Measurements from ENCODE around the gene CHID1. TPM values are rescaled to one million over a fixed set of nuclear protein-coding genes. Genes with fewer than 3 reads are reported as not detected.

Gene CHID1
- total and polyA plus RNA-seq, 2 donors (not counting 1 experiment from before 2014, with no cell fraction given) = 31.0 to 68.1 TPM

DNA sequence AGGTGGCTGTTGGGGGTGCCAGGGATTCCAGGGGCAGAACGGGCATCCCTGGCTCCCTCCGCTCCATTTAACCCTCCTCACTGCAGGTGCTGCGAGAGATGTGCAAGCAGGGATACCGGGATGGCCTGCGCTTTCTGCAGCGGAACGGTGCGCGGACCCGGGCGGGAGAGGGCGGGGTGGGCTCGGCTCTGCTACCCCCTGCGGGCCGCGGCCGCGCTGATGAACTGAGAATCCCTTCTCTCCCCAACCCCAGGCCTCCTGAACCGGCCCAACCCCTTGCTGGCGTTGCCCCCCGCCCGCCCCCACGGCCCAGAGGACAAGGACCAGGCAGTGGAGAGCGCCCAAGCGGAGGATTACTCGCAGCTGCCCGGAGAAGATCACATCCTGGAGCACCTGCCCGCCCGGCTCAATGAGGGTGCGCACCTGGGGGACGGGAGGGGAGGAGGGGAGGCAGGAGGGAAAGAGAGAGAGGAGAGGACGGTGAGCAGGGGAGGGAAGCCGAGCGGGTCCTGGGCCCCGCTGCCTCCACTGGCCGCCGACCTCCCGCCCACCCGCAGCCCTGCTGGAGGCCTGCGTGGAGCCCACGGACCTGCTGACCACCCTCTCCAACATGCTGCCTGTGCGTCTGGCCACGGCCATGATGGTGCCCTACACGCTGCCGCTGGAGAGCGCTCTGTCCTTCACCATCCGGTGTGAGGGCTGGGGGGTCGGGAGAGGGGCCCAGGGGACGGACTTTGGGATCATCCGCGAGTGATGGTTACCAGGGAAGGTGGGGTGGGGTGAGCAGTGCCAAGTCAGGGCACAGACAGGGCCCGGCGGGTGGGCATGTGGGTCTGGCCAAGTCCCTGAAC, 86.9 kb downstream of the CHID1 start:
- Mint-ChIP-seq H3K9me3 (ENCODE audit: insufficient read depth) (no peaks in the 10 kb centered on the region), H3K4me1 (peaks cover 36% of the 10 kb centered on the region), H3K4me3 (no peak overlapping the region), H3K27me3 (no peaks in the 10 kb centered on the region), H3K27ac (no peak overlapping the region)
- H3K27ac ChIP-seq (ENCODE audit: low read length in 2 of 2) = no peak overlapping the region
- H4K20me1 ChIP-seq (ENCODE audit: control insufficient read depth, insufficient read depth, low read length, poor library complexity, severe bottlenecking) = peaks cover 72% of the 10 kb centered on the region
- H3K4me3 ChIP-seq (ENCODE audit: control extremely low read depth in 1 of 5, extremely low read depth in 1 of 5, insufficient read depth in 1 of 5, low read depth in 2 of 5, low read length in 4 of 5) = no peak overlapping the region
- peaks cover 0 to 13% (median 5%) of the 10 kb centered on the region in 4 experiments for H3K27me3 ChIP-seq (replicated peaks in 1 of 4; ENCODE audit: control extremely low read depth in 1 of 4, control insufficient read depth in 3 of 4, insufficient read depth in 4 of 4, low read length in 3 of 4)
- DNase-seq (no peak), ATAC-seq (ENCODE audit: low read depth) (no peak)
- H3K9ac ChIP-seq (ENCODE audit: low read length) = no peak overlapping the region
- H3K36me3 ChIP-seq (replicated peaks in 1 of 2; ENCODE audit: control extremely low read depth in 1 of 2, control insufficient read depth in 1 of 2, extremely low read depth in 1 of 2, insufficient read depth in 2 of 2, low read length in 1 of 2) = peaks cover 0 to 30% of the 10 kb centered on the region in 2 experiments
- H3K79me2 ChIP-seq (ENCODE audit: control insufficient read depth, insufficient read depth, low read length) = peaks cover 21% of the 10 kb centered on the region
- H3K9me3 ChIP-seq (ENCODE audit: control extremely low read depth in 1 of 3, control insufficient read depth in 2 of 3, insufficient read depth in 1 of 3, low read length in 2 of 3) = peaks cover 0 to 6% (median 0%) of the 10 kb centered on the region in 3 donors
- intact Hi-C loops (cut with micrococcal nuclease) = no loop called here
- H2AFZ ChIP-seq (ENCODE audit: insufficient read depth, low read depth, low read length, poor library complexity, severe bottlenecking) = no peak overlapping the region
- WGBS (ENCODE audit: insufficient coverage) = 98% methylated on average over 37 of the region's 53 CpGs
- no peak overlapping the region for H3K4me2 ChIP-seq (replicated peaks; ENCODE audit: low read depth, low read length, poor library complexity, severe bottlenecking)
- CTCF ChIA-PET = no interaction called here
- POLR2A ChIA-PET = interaction anchor here (1.2 kb wide), 1 partner anchor 9 kb away, joined by 4 read pairs; the partner anchor contains the start of gene CD151
- TF ChIP-seq, protein P1, sequence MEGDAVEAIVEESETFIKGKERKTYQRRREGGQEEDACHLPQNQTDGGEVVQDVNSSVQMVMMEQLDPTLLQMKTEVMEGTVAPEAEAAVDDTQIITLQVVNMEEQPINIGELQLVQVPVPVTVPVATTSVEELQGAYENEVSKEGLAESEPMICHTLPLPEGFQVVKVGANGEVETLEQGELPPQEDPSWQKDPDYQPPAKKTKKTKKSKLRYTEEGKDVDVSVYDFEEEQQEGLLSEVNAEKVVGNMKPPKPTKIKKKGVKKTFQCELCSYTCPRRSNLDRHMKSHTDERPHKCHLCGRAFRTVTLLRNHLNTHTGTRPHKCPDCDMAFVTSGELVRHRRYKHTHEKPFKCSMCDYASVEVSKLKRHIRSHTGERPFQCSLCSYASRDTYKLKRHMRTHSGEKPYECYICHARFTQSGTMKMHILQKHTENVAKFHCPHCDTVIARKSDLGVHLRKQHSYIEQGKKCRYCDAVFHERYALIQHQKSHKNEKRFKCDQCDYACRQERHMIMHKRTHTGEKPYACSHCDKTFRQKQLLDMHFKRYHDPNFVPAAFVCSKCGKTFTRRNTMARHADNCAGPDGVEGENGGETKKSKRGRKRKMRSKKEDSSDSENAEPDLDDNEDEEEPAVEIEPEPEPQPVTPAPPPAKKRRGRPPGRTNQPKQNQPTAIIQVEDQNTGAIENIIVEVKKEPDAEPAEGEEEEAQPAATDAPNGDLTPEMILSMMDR (IDR thresholded peaks at IDR 0.05) = no peak
- H3K4me1 ChIP-seq (ENCODE audit: control insufficient read depth in 2 of 2, insufficient read depth in 2 of 2, low read length in 2 of 2) = peaks cover 38 to 44% of the 10 kb centered on the region in 2 donors
